Neural cell (in vitro differentiated cells): ENCODE data around the gene ERBB2.

Experiments used
- CTCF ChIP-seq: fragments of 450-650 bp; IDR thresholded peaks from 2 replicates; pipeline ENCODE4 v1.5.1; 2014; ENCODE audit warnings: antibody characterized with exemption, mild to moderate bottlenecking, moderate library complexity; ENCODE audit not compliant: poor library complexity, severe bottlenecking
- EZH2 ChIP-seq: fragments of 200-600, 300-800 bp; shearing (Covaris generic), sonication (generic); IDR thresholded peaks from 2 replicates; pipeline ENCODE4 v1.6.1; 2014; ENCODE audit warnings: antibody characterized with exemption, low read length, borderline replicate concordance, mild to moderate bottlenecking; ENCODE audit not compliant: insufficient read depth, poor library complexity, severe bottlenecking
- POLR2AphosphoS5 ChIP-seq: IDR thresholded peaks from 2 replicates; pipeline ENCODE4 v1.6.1; 2012
- RAD21 ChIP-seq: fragments of 450-650 bp; conservative IDR thresholded peaks from 2 replicates; pipeline ENCODE4 v1.6.1; 2014; ENCODE audit warnings: antibody characterized with exemption, mild to moderate bottlenecking, moderate library complexity
- REST ChIP-seq: IDR thresholded peaks from 2 replicates; pipeline ENCODE4 v1.6.1; 2012; ENCODE audit warnings: borderline replicate concordance
- TAF1 ChIP-seq: IDR thresholded peaks from 2 replicates; pipeline ENCODE4 v1.6.1; 2012; ENCODE audit warnings: low read depth

- no peak for TF ChIP-seq REST
- no peak for TF ChIP-seq EZH2
- no peak for TF ChIP-seq CTCF
- TF ChIP-seq RAD21 = no peak
- TF ChIP-seq POLR2AphosphoS5 = no peak
- no peak for TF ChIP-seq TAF1
Observed at GRCh38 chr17:39763051-39763820, 63.4 kb downstream of the ERBB2 start.
